GM18505 (cell line): Measurements from ENCODE around the gene COQ8B.
"Not testable (repeated sequence)": the region's sequence is repeated elsewhere in the genome, so short reads cannot be mapped to it uniquely, and the experiment has no call there.

Experiments used
- ATAC-seq: cut with Tn5 transposase; IDR thresholded peaks from one replicate; pipeline ENCODE4 v1.9.1; 2021; ENCODE audit not compliant: unreplicated experiment
- POLR2A ChIP-seq: IDR thresholded peaks from 4 replicates; pipeline ENCODE4 v1.6.1; 2011; ENCODE audit warnings: borderline replicate concordance; ENCODE audit not compliant: insufficient read depth, insufficient read length; ENCODE audit errors: extremely low read depth

COQ8B gene

GRCh38 chr19:40650749-40651305 lies 65.9 kb downstream of the COQ8B start:
- ATAC-seq, result no peak
- TF ChIP-seq POLR2A, result no peak

GRCh38 chr19:40649903-40650675 lies 66.6 kb downstream of the COQ8B start:
- not testable (repeated sequence) for ATAC-seq

- TF ChIP-seq POLR2A, result no peak
- no peak for ATAC-seq
Measured at GRCh38 chr19:40646743-40647254, 69.9 kb downstream of the COQ8B start.

- no peak for ATAC-seq
- TF ChIP-seq POLR2A, result no peak
Measured at GRCh38 chr19:40642757-40643305, 73.9 kb downstream of the COQ8B start.

- ATAC-seq, result no peak
- TF ChIP-seq POLR2A, result no peak
Measured at GRCh38 chr19:40642051-40642706, 74.5 kb downstream of the COQ8B start.
